ELF-1 (cell line): ENCODE data around the gene STH.
"Not testable (repeated sequence)": the region's sequence is repeated elsewhere in the genome, so short reads cannot be mapped to it uniquely, and the experiment has no call there.

ENCODE experiments used
- DNase-seq: peaks from one replicate; pipeline ENCODE4 v3.0.0-alpha.2; 2016; ENCODE audit warnings: low read depth, low spot score

The STH gene

GRCh38 chr17:45998987-45999899, at the start of gene STH:
Gene STH (plus strand): TSS chr17:45999250. CDS start chr17:45999280, 30 bp downstream.
- DNase-seq, result no peak

- no peak for DNase-seq
Measured at GRCh38 chr17:45949755-45950320, 49.2 kb upstream of the STH start.

- DNase-seq, result no peak
Measured at GRCh38 chr17:45950888-45951287, 48.2 kb upstream of the STH start.

- DNase-seq, result peak; percentile 22
Measured at GRCh38 chr17:45951403-45951802, 47.6 kb upstream of the STH start.

- DNase-seq, result no peak
Measured at GRCh38 chr17:45951941-45952340, 47.1 kb upstream of the STH start.

- no peak for DNase-seq
Measured at GRCh38 chr17:45952814-45953320, 46.2 kb upstream of the STH start.

- DNase-seq, result peak; percentile 38
Measured at GRCh38 chr17:45953561-45953960, 45.5 kb upstream of the STH start.

GRCh38 chr17:45954914-45955313, 44.1 kb upstream of the STH start:
- DNase-seq, result no peak

- DNase-seq, result no peak
Measured at GRCh38 chr17:45955326-45955725, 43.7 kb upstream of the STH start.

- DNase-seq, result no peak
Measured at GRCh38 chr17:45956090-45956489, 43.0 kb upstream of the STH start.

- not testable (repeated sequence) for DNase-seq
Measured at GRCh38 chr17:45956746-45957145, 42.3 kb upstream of the STH start.

GRCh38 chr17:45958307-45958706, 40.7 kb upstream of the STH start:
- DNase-seq, result no peak

GRCh38 chr17:45958994-45959665, 39.9 kb upstream of the STH start:
- no peak for DNase-seq

GRCh38 chr17:45960311-45960710, 38.7 kb upstream of the STH start:
- DNase-seq, result no peak

GRCh38 chr17:45961206-45961605, 37.8 kb upstream of the STH start:
- DNase-seq, result no peak

GRCh38 chr17:45962221-45962972, 36.7 kb upstream of the STH start:
- no peak for DNase-seq

GRCh38 chr17:45963283-45963682, 35.8 kb upstream of the STH start:
- DNase-seq, result no peak

- DNase-seq, result no peak
Measured at GRCh38 chr17:45963889-45964288, 35.2 kb upstream of the STH start.

- DNase-seq, result no peak
Measured at GRCh38 chr17:45964634-45965033, 34.4 kb upstream of the STH start.

- no peak for DNase-seq
Measured at GRCh38 chr17:45965812-45966211, 33.2 kb upstream of the STH start.

GRCh38 chr17:45966606-45967280, 32.3 kb upstream of the STH start:
- no peak for DNase-seq
